H1 (cell line): Measurements from ENCODE around the gene DYNC1I1. TPM values are rescaled to one million over a fixed set of nuclear protein-coding genes. Genes with fewer than 3 reads are reported as not detected.

Experiments used
- CTCF ChIA-PET: fragments of 300-600 bp; sonication (Branson Sonifier 250); formaldehyde crosslinking; loops from one replicate; lab custom pipeline; 2021; ENCODE audit not compliant: partially characterized antibody; lab: Charles Lee
- POLR2A ChIA-PET: fragments of 300-600 bp; sonication (Branson Sonifier 250); formaldehyde crosslinking; loops from one replicate; lab custom pipeline; 2021; ENCODE audit warnings: inconsistent platforms; ENCODE audit not compliant: partially characterized antibody; lab: Charles Lee
- DNase-seq, 2 experiments: peaks; one replicate each; pipeline versions ENCODE4 v3.0.0 to v3.0.0-alpha.2; 2010 to 2022; ENCODE audit warnings: low spot score in 2 of 2, low read depth in 1 of 2, mixed read lengths in 1 of 2
- FAIRE-seq: peaks from 2 replicates; lab custom pipeline; 2011; peaks lifted over from hg19 to GRCh38; lab: Jason Lieb, UNC
- H2AFZ ChIP-seq: 2 replicates; pipeline ENCODE4 v1.8.1; 2012; ENCODE audit warnings: low read length, inconsistent platforms
- H2AK5ac ChIP-seq: 2 replicates; pipeline ENCODE4 v1.6.1; 2013; ENCODE audit warnings: low read depth, low read length
- H2BK120ac ChIP-seq: replicated peaks from 2 replicates; pipeline ENCODE3; 2013; ENCODE audit warnings: low read depth, low read length, inconsistent platforms
- H2BK12ac ChIP-seq: 2 replicates; pipeline ENCODE4 v1.6.1; 2013; ENCODE audit warnings: low read depth, low read length
- H2BK15ac ChIP-seq: 2 replicates; pipeline ENCODE4 v1.6.1; 2013; ENCODE audit warnings: low read length
- H2BK20ac ChIP-seq: 2 replicates; pipeline ENCODE4 v1.6.1; 2013; ENCODE audit warnings: low read length
- H2BK5ac ChIP-seq: 2 replicates; pipeline ENCODE4 v1.6.1; 2013; ENCODE audit warnings: low read depth, low read length
- H3K14ac ChIP-seq: 2 replicates; pipeline ENCODE4 v1.6.1; 2013; ENCODE audit warnings: inconsistent platforms; ENCODE audit not compliant: insufficient read length
- H3K18ac ChIP-seq: 2 replicates; pipeline ENCODE4 v1.6.1; 2013; ENCODE audit warnings: low read length; ENCODE audit errors: extremely low read depth
- H3K23ac ChIP-seq: 2 replicates; pipeline ENCODE4 v1.6.1; 2013; ENCODE audit warnings: inconsistent platforms; ENCODE audit not compliant: insufficient read length
- H3K23me2 ChIP-seq: 2 replicates; pipeline ENCODE4 v1.6.1; 2013; ENCODE audit warnings: low read depth, low read length
- H3K27ac ChIP-seq: 2 replicates; pipeline ENCODE4 v1.6.1; 2011; ENCODE audit warnings: low read depth, low read length, inconsistent platforms
- H3K27me3 ChIP-seq, 4 experiments: replicated peaks in 1 of 4; 1 replicate in 1 of 4; 2 replicates in 3 of 4; pipeline versions ENCODE4 v1.6.1 to v1.8.1; 2011 to 2013; ENCODE audit warnings: low read length in 3 of 4, mild to moderate bottlenecking in 3 of 4, inconsistent platforms in 2 of 4, mixed read lengths in 2 of 4, moderate library complexity in 1 of 4; ENCODE audit not compliant: control insufficient read depth in 3 of 4, insufficient read depth in 3 of 4; ENCODE audit errors: extremely low read depth in 1 of 4
- H3K36me3 ChIP-seq, 4 experiments: 2 replicates each; pipeline versions ENCODE4 v1.6.1 to v1.8.1; 2011 to 2013; ENCODE audit warnings: mild to moderate bottlenecking in 4 of 4, low read length in 3 of 4, moderate library complexity in 2 of 4, control low read depth in 1 of 4, inconsistent platforms in 1 of 4; ENCODE audit not compliant: insufficient read depth in 4 of 4, control insufficient read depth in 2 of 4
- H3K4ac ChIP-seq: replicated peaks from 2 replicates; pipeline ENCODE3; 2013; ENCODE audit warnings: low read length, low read depth, mixed read lengths, inconsistent platforms; ENCODE audit not compliant: insufficient read length
- H3K4me1 ChIP-seq, 4 experiments: replicated peaks in 1 of 4; 1 replicate in 1 of 4; 2 replicates in 3 of 4; pipeline versions ENCODE4 v1.6.1 to v1.8.1; 2011 to 2013; ENCODE audit warnings: low read length in 3 of 4, inconsistent platforms in 2 of 4, mixed read lengths in 1 of 4; ENCODE audit not compliant: insufficient read depth in 4 of 4, control insufficient read depth in 3 of 4
- H3K4me2 ChIP-seq, 2 experiments: 2 replicates each; pipeline versions ENCODE4 v1.6.1 to v1.8.1; 2011 to 2013; ENCODE audit warnings: low read depth in 2 of 2, low read length in 2 of 2, control low read depth in 1 of 2, inconsistent platforms in 1 of 2, mild to moderate bottlenecking in 1 of 2; ENCODE audit not compliant: insufficient read depth in 1 of 2
- H3K4me3 ChIP-seq, 4 experiments: fragments of 200-600, 300-600 bp in 1 of 4; sonication (generic), shearing (Covaris generic), sonication (Bioruptor Twin) in 1 of 4; 2 replicates each; pipeline versions ENCODE4 v1.5.1 to v1.8.1; 2011 to 2016; ENCODE audit warnings: low read length in 4 of 4, low read depth in 3 of 4, control low read depth in 2 of 4, inconsistent platforms in 2 of 4, mild to moderate bottlenecking in 2 of 4, mixed read lengths in 1 of 4, moderate library complexity in 1 of 4; ENCODE audit not compliant: insufficient read depth in 2 of 4; ENCODE audit errors: extremely low read depth in 1 of 4
- H3K56ac ChIP-seq: replicated peaks from 2 replicates; pipeline ENCODE3; 2013; ENCODE audit warnings: low read depth, mild to moderate bottlenecking, mixed read lengths, low read length, inconsistent platforms; ENCODE audit not compliant: insufficient read length
- H3K79me1 ChIP-seq: 2 replicates; pipeline ENCODE4 v1.6.1; 2013; ENCODE audit warnings: low read depth, low read length, control low read depth
- H3K79me2 ChIP-seq, 2 experiments: 2 replicates each; pipeline versions ENCODE4 v1.6.1 to v1.8.1; 2012 to 2013; ENCODE audit warnings: low read length in 2 of 2, mild to moderate bottlenecking in 2 of 2, inconsistent platforms in 1 of 2; ENCODE audit not compliant: insufficient read depth in 2 of 2, control insufficient read depth in 1 of 2
- H3K9ac ChIP-seq, 4 experiments: replicated peaks in 1 of 4; 1 replicate in 1 of 4; 2 replicates in 3 of 4; pipeline versions ENCODE4 v1.6.1 to v1.8.1; 2011 to 2013; ENCODE audit warnings: low read depth in 3 of 4, low read length in 3 of 4, control low read depth in 2 of 4, mild to moderate bottlenecking in 2 of 4, moderate library complexity in 2 of 4, inconsistent platforms in 1 of 4; ENCODE audit errors: extremely low read depth in 1 of 4
- H3K9me3 ChIP-seq, 2 experiments: 2 replicates each; pipeline versions ENCODE4 v1.6.1 to v1.8.1; 2012 to 2013; ENCODE audit warnings: mild to moderate bottlenecking in 2 of 2, moderate library complexity in 2 of 2, control low read depth in 1 of 2, inconsistent platforms in 1 of 2, low read depth in 1 of 2, low read length in 1 of 2, mixed read lengths in 1 of 2; ENCODE audit not compliant: insufficient read depth in 2 of 2
- H4K20me1 ChIP-seq, 2 experiments: replicated peaks in 1 of 2; 2 replicates each; pipeline versions ENCODE3 to v1.8.1; 2011 to 2013; ENCODE audit warnings: inconsistent platforms in 2 of 2, low read length in 2 of 2, mild to moderate bottlenecking in 1 of 2; ENCODE audit not compliant: insufficient read depth in 2 of 2, control insufficient read depth in 1 of 2
- H4K5ac ChIP-seq: 2 replicates; pipeline ENCODE4 v1.6.1; 2013; ENCODE audit warnings: low read length, low read depth, mixed read lengths, inconsistent platforms; ENCODE audit not compliant: insufficient read length
- H4K8ac ChIP-seq: 2 replicates; pipeline ENCODE4 v1.8.0; 2013; ENCODE audit warnings: mild to moderate bottlenecking, moderate library complexity, low read length, inconsistent platforms; ENCODE audit not compliant: insufficient read depth; ENCODE audit errors: extremely low read depth
- H4K91ac ChIP-seq: replicated peaks from 2 replicates; pipeline ENCODE3; 2013; ENCODE audit warnings: low read length, mixed read lengths, inconsistent platforms; ENCODE audit not compliant: insufficient read length
- CBX5 ChIP-seq: fragments of 300-800, 300-1000 bp; sonication (generic); IDR thresholded peaks from 2 replicates; pipeline ENCODE4 v1.7.1; 2016; ENCODE audit warnings: antibody characterized with exemption, low read length, low read depth
- CBX8 ChIP-seq: fragments of 300-800, 300-1000 bp; sonication (generic); IDR thresholded peaks from 2 replicates; pipeline ENCODE4 v1.7.1; 2016; ENCODE audit warnings: low read depth, low read length, borderline replicate concordance
- CREB1 ChIP-seq: IDR thresholded peaks from 2 replicates; pipeline ENCODE4 v1.6.1; 2012; ENCODE audit warnings: inconsistent platforms
- HDAC2 ChIP-seq, 2 experiments: fragments of 300-600 bp in 1 of 2; sonication (generic) in 1 of 2; IDR thresholded peaks; 2 replicates each; pipeline ENCODE4 v1.6.1; 2011 to 2012; ENCODE audit warnings: low read depth in 2 of 2, low read length in 2 of 2, mild to moderate bottlenecking in 2 of 2, moderate library complexity in 2 of 2, borderline replicate concordance in 1 of 2, inconsistent platforms in 1 of 2
- WGBS, 2 experiments: shearing (Covaris generic) in 1 of 2; methylation state at CpG; one replicate each; pipeline versions ENCODE4 v1.1.6 to v1.1.7; 2013 to 2015; ENCODE audit warnings: low lambda C conversion rate in 2 of 2, mixed read lengths in 2 of 2, inconsistent platforms in 1 of 2, low coverage in 1 of 2, missing lambda C conversion rate in 1 of 2; ENCODE audit not compliant: insufficient replicate concordance in 2 of 2, insufficient coverage in 1 of 2, insufficient read length in 1 of 2; ENCODE audit errors: extremely low coverage in 1 of 2, missing lambda C conversion rate in 1 of 2; 5-methylcytosine and 5-hydroxymethylcytosine counted together
- polyA plus RNA-seq, 7 experiments: library from polyadenylated mRNA; depleted of rRNA in 3 of 7; stranded (reverse) in 5 of 7; unstranded in 2 of 7; fragments of >200 nt in 5 of 7; fragments of 200-250 nt in 2 of 7; gene quantifications; 1 replicate in 5 of 7; 2 replicates in 1 of 7; 4 replicates in 1 of 7; pipeline versions ENCODE4 v1.2.1 to v1.2.3, GENCODE V29; 2011 to 2013; ENCODE audit warnings: missing spikeins in 2 of 7, mixed read lengths in 2 of 7
- total RNA-seq: library from RNA; stranded (reverse); fragmentation: NEBNext Ultra II Directional; extraction: Animal tissue kit (Norgen Biotek cat#: 25700); gene quantifications from 2 replicates; pipeline ENCODE4 v1.2.1, GENCODE V29; 2021

DYNC1I1 gene
- total and polyA plus RNA-seq, 2 of the 8 experiments (the other 6 are each of a cell fraction or from before 2014, with no cell fraction given), result 0.45 to 0.58 TPM

- Histone ChIP-seq H3K79me2 (no peaks in the 10 kb centered on the region), H2BK120ac (no peak overlapping the region), H2AFZ (no peak overlapping the region), H3K4me3 (no peak overlapping the region; a peak in 2 of 8 replicates), H2BK5ac (no peak overlapping the region), H4K5ac (no peak overlapping the region), H3K9ac (no peak overlapping the region), H3K23ac (no peak overlapping the region), H2BK12ac (no peak overlapping the region; the same call in 1 of the 2 replicates), H3K79me1 (no peaks in the 10 kb centered on the region), H3K4me1 (peaks cover 2 to 9% (median 6%) of the 10 kb centered on the region in 4 experiments; a peak in 5 of 7 replicates), H3K4ac (no peak overlapping the region), H3K27me3 (peaks cover 36 to 75% (median 61%) of the 10 kb centered on the region in 4 experiments), H4K8ac (no peak overlapping the region), H4K91ac (no peak overlapping the region), H2BK15ac (no peak overlapping the region), H3K36me3 (peaks cover 0 to 9% (median 4%) of the 10 kb centered on the region in 4 experiments; a peak in 2 of 8 replicates), H3K4me2 (peak overlapping the region; percentile 53 to 66; a peak in 3 of 4 replicates), H3K56ac (no peak overlapping the region), H4K20me1 (peaks cover 23 to 34% of the 10 kb centered on the region in 2 experiments)
- DNase-seq, result no peak
- TF ChIP-seq CBX8 (no peak), CREB1 (no peak), CBX5 (no peak), HDAC2 (IDR thresholded peaks at IDR 0.05; ENCODE audit: borderline replicate concordance in 1 of 2, low read depth in 2 of 2, low read length in 2 of 2) (no peak)
- TF ChIP-seq, all 59 proteins: peak for 0
- Histone ChIP-seq H2BK20ac (no peak overlapping the region), H3K9me3 (no peaks in the 10 kb centered on the region), H3K23me2 (no peaks in the 10 kb centered on the region), H3K18ac (no peak overlapping the region), H2AK5ac (no peak overlapping the region), H3K27ac (no peak overlapping the region), H3K14ac (no peak overlapping the region)
- POLR2A ChIA-PET, result interaction anchor here (1.1 to 1.5 kb wide), 2 partner anchors 18 to 34 kb away, joined by 3 read pairs; no protein-coding TSS in a partner anchor
- FAIRE-seq, result no peak
- CTCF ChIA-PET, result interaction anchor here (0.6 to 4.6 kb wide), 4 partner anchors 12 to 502 kb away, joined by 3 to 34 read pairs (median 3); no protein-coding TSS in a partner anchor
- WGBS, 2 experiments, result 39% methylated on average over 1 of the region's 1 CpG; no CpG with 5 or more reads in 1 of the 2 experiments
These were observed 371.8 kb downstream of the DYNC1I1 start for GRCh38 chr7:96144260-96144526.
